K562 (cell line): ENCODE data around the gene TSPOAP1. TPM values are rescaled to one million over a fixed set of nuclear protein-coding genes. Genes with fewer than 3 reads are reported as not detected.
A peak's percentile ranks its signal among the peaks of the same experiment; 100 is the strongest.

Experiments
- C11orf30 ChIP-seq: fragments of 450-650 bp; IDR thresholded peaks from 2 replicates; pipeline ENCODE4 v1.6.1; 2016; ENCODE audit warnings: low read depth, mild to moderate bottlenecking
- CEBPZ ChIP-seq: fragments of 150-350 bp; IDR thresholded peaks from 2 replicates; pipeline ENCODE4 v1.6.1; 2014; ENCODE audit warnings: low read depth, mild to moderate bottlenecking, low read length, borderline replicate concordance
- MAFF ChIP-seq: IDR thresholded peaks from 2 replicates; pipeline ENCODE4 v1.6.1; 2012; ENCODE audit warnings: low read length, improper control_type of control experiment
- MEIS2 ChIP-seq: fragments of 450-650 bp; IDR thresholded peaks from 2 replicates; pipeline ENCODE4 v1.6.1; 2014; ENCODE audit warnings: mild to moderate bottlenecking; ENCODE audit not compliant: partially characterized antibody
- RREB1 ChIP-seq: fragments of 250-450 bp; sonication (Bioruptor Pico); IDR thresholded peaks from 2 replicates; pipeline ENCODE4 v1.4.0; 2020
- SETDB1 ChIP-seq: IDR thresholded peaks from one replicate; pipeline ENCODE4 v1.6.1; 2012; ENCODE audit warnings: low read length, control low read depth, inconsistent platforms
- ZKSCAN8 ChIP-seq: fragments of 200-800 bp; sonication (Bioruptor generic); IDR thresholded peaks from 2 replicates; pipeline ENCODE4 v1.6.1; 2016; ENCODE audit warnings: missing genetic modification characterization, missing compliant biosample characterization
- ZNF253 ChIP-seq: fragments of 250-450 bp; sonication (Bioruptor Pico); conservative IDR thresholded peaks from 2 replicates; pipeline ENCODE4 v1.6.1; 2021; ENCODE audit warnings: mild to moderate bottlenecking
- ZNF592 ChIP-seq: fragments of 450-650 bp; IDR thresholded peaks from 2 replicates; pipeline ENCODE4 v1.6.1; 2017; ENCODE audit warnings: antibody characterized with exemption, mild to moderate bottlenecking
- polyA plus RNA-seq, 8 experiments: library from polyadenylated mRNA; depleted of rRNA in 4 of 8; stranded (reverse) in 5 of 8; unstranded in 3 of 8; fragments of >200 nt; fragmentation: Nextera tagmentation in 2 of 8; fragmentation: Illumina TruSeq in 1 of 8; extraction: Ambion mirVana in 2 of 8; extraction: Trizol in 1 of 8; gene quantifications; 2 replicates each; pipeline versions ENCODE4 v1.2.1 to v1.2.3, GENCODE V29; 2011 to 2014; ENCODE audit warnings: inconsistent platforms in 1 of 8, missing spikeins in 1 of 8
- total RNA-seq, 7 experiments: library from RNA; depleted of rRNA in 6 of 7; stranded (reverse); fragments of >200 nt in 6 of 7; fragmentation: Illumina TruSeq in 2 of 7; extraction: Trizol in 2 of 7; gene quantifications; 2 replicates each; pipeline versions ENCODE4 v1.2.1 to v1.2.3, GENCODE V29; 2011 to 2021; ENCODE audit warnings: low replicate concordance in 1 of 7
- TF ChIP-seq, protein P1 (sequence below): fragments of 250-450 bp; sonication (Bioruptor Pico); IDR thresholded peaks from 2 replicates; pipeline ENCODE4 v1.5.0; 2022; ENCODE audit warnings: mild to moderate bottlenecking

Gene TSPOAP1
- total and polyA plus RNA-seq, 9 of the 15 experiments (the other 6 are each of a cell fraction or from before 2014, with no cell fraction given) = 0.87 to 3.9 (median 1.8) TPM; not detected in 2

DNA sequence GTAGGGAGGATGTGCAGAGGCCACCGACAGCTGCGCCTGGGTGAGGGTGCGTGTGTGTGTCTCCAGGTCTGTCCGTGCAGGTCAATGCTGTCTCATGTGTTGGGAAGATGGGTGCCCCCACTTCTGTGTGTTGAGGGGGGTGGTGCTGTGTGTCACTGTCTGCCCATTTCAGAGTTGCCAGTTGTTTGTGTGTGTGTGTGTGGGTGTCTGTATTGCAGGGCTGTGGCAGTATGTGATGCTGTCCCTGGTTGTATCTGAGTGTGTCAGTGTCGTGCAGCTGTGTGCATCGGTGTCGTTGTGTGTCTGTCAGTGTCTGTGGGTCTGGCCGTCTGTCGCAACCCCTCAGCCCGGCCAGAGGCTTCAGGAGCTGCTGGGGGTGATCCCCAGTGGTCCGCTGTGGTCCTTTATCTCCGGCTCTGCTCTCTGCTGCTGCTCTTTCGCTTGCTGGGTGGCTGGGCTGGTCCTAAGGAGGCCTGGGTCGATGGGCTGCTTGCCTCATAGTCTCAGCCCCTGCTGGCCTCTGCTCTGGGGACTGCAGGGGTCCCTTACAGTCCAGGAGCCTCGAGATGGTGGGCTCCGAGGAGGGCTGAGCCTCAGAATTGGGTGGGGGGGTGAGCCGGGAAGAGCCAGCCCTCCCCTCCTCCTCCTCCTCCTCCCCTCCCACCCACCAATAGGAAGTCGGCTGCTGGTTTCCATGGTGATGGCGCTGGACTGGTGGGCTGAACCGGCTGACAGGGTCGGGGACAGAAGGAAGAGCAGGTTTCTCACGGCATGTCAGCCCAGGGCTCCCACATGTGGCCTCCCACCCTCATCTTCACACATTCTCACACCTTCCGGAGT lies at the start of gene TSPOAP1 (continued):
- no peak for TF ChIP-seq ZNF592
- TF ChIP-seq ZNF253 (CRISPR knock-in tag) = no peak
- no peak for TF ChIP-seq CEBPZ
- TF ChIP-seq, protein P1, sequence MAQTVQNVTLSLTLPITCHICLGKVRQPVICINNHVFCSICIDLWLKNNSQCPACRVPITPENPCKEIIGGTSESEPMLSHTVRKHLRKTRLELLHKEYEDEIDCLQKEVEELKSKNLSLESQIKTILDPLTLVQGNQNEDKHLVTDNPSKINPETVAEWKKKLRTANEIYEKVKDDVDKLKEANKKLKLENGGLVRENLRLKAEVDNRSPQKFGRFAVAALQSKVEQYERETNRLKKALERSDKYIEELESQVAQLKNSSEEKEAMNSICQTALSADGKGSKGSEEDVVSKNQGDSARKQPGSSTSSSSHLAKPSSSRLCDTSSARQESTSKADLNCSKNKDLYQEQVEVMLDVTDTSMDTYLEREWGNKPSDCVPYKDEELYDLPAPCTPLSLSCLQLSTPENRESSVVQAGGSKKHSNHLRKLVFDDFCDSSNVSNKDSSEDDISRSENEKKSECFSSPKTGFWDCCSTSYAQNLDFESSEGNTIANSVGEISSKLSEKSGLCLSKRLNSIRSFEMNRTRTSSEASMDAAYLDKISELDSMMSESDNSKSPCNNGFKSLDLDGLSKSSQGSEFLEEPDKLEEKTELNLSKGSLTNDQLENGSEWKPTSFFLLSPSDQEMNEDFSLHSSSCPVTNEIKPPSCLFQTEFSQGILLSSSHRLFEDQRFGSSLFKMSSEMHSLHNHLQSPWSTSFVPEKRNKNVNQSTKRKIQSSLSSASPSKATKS = 0 out of 2 replicates have a peak, but pooled peaks have one; percentile 44
- no peak for TF ChIP-seq MAFF
- TF ChIP-seq SETDB1 = peak; percentile 56
- no peak for TF ChIP-seq RREB1 (CRISPR knock-in tag)
- TF ChIP-seq C11orf30 = no peak
- TF ChIP-seq ZKSCAN8 (CRISPR knock-in tag) = no peak
- no peak for TF ChIP-seq MEIS2
